Measurements from ENCODE around the gene PI4KB.
"Not testable (repeated sequence)": the region's sequence is repeated elsewhere in the genome, so short reads cannot be mapped to it uniquely, and the experiment has no call there.

Gene PI4KB

GRCh38 chr1:151281969-151282882 lies 45.0 kb downstream of the PI4KB start, which contains the start of gene ZNF687:
Gene ZNF687 (plus strand): TSS chr1:151282299. CDS start chr1:151286292, 3,993 bp downstream.
- peak within 1 kb of the TSS; percentile 97 for H3K27ac ChIP-seq
- TF ChIP-seq CTCF (IDR thresholded peaks at IDR 0.05) (no peak), ZFX (IDR thresholded peaks at IDR 0.05; ENCODE audit: borderline replicate concordance) (no peak)

- TF ChIP-seq ZFX (IDR thresholded peaks at IDR 0.05; ENCODE audit: borderline replicate concordance) (no peak), CTCF (IDR thresholded peaks at IDR 0.05) (no peak; the same call in 1 of the 2 replicates)
- peak overlapping the region; percentile 97 for H3K27ac ChIP-seq
These were observed 45.8 kb downstream of the PI4KB start for GRCh38 chr1:151281225-151281968.

GRCh38 chr1:151277249-151277648 lies 50.0 kb downstream of the PI4KB start:
- H3K27ac ChIP-seq: no peak overlapping the region

GRCh38 chr1:151275341-151275740 lies 51.9 kb downstream of the PI4KB start:
- not testable (repeated sequence) for H3K27ac ChIP-seq

More at GRCh38 chr1:151277249-151277648, 50.0 kb downstream of the PI4KB start:
- TF ChIP-seq ZFX (IDR thresholded peaks at IDR 0.05; ENCODE audit: borderline replicate concordance) (no peak), CTCF (IDR thresholded peaks at IDR 0.05) (no peak)

GRCh38 chr1:151273924-151274466 lies 53.2 kb downstream of the PI4KB start:
- TF ChIP-seq CTCF (IDR thresholded peaks at IDR 0.05): no peak
- no peak for TF ChIP-seq ZFX (IDR thresholded peaks at IDR 0.05; ENCODE audit: borderline replicate concordance)
- H3K27ac ChIP-seq: no peak overlapping the region

GRCh38 chr1:151267760-151268159 lies 59.5 kb downstream of the PI4KB start:
- TF ChIP-seq ZFX (IDR thresholded peaks at IDR 0.05; ENCODE audit: borderline replicate concordance) (no peak), CTCF (IDR thresholded peaks at IDR 0.05) (no peak)
- peak overlapping the region; percentile 65 for H3K27ac ChIP-seq

GRCh38 chr1:151266821-151267220 lies 60.4 kb downstream of the PI4KB start:
- TF ChIP-seq ZFX (IDR thresholded peaks at IDR 0.05; ENCODE audit: borderline replicate concordance) (no peak), CTCF (IDR thresholded peaks at IDR 0.05) (no peak)
- H3K27ac ChIP-seq: peak overlapping the region; percentile 65

All from 22Rv1 (cell line).